PC-9 (cell line): ENCODE results near the gene PLEKHJ1. TPM values are rescaled to one million over a fixed set of nuclear protein-coding genes. Genes with fewer than 3 reads are reported as not detected.

Experiments used
- BruUV-seq: library from RNA; stranded (reverse); fragments of 400-500 nt; replicated peaks from 2 replicates; lab custom pipeline; 2021; lab: Mats Ljungman, UMichigan
- CTCF ChIA-PET: fragments of 300-600 bp; sonication (Branson Sonifier 250); formaldehyde crosslinking; loops from one replicate; lab custom pipeline; 2022; ENCODE audit warnings: antibody characterized with exemption; lab: Charles Lee
- POLR2A ChIA-PET: fragments of 300-600 bp; sonication (Branson Sonifier 250); formaldehyde crosslinking; loops from one replicate; lab custom pipeline; 2022; ENCODE audit warnings: antibody characterized with exemption; ENCODE audit not compliant: unreplicated experiment; lab: Charles Lee
- DNase-seq, 2 experiments: peaks; one replicate each; pipeline versions ENCODE4 v3.0.0 to v3.0.0-alpha.2; 2015 to 2022; ENCODE audit warnings: mixed read lengths in 1 of 2
- H2AFZ ChIP-seq: fragments of 200-600 bp; sonication (generic); 2 replicates; pipeline ENCODE4 v1.8.1; 2017; ENCODE audit warnings: antibody characterized with exemption
- H3F3A ChIP-seq: fragments of 200-600 bp; sonication (generic); 2 replicates; pipeline ENCODE4 v1.8.1; 2017; ENCODE audit warnings: antibody characterized with exemption, mild to moderate bottlenecking, low read depth; ENCODE audit not compliant: insufficient read depth
- H3K27ac ChIP-seq: fragments of 200-600 bp; sonication (generic); 2 replicates; pipeline ENCODE4 v1.6.1; 2016; ENCODE audit warnings: mixed run types
- H3K27me3 ChIP-seq: fragments of 200-600 bp; sonication (generic); 2 replicates; pipeline ENCODE4 v1.6.1; 2016; ENCODE audit warnings: low read depth, mixed run types; ENCODE audit not compliant: insufficient read depth
- H3K36me3 ChIP-seq: fragments of 200-600 bp; sonication (generic); 2 replicates; pipeline ENCODE4 v1.6.1; 2016; ENCODE audit warnings: low read depth, mixed run types
- H3K4me1 ChIP-seq: fragments of 200-600 bp; sonication (generic); replicated peaks from 2 replicates; pipeline ENCODE4 v1.6.1; 2016; ENCODE audit warnings: mixed run types; ENCODE audit not compliant: insufficient read depth
- H3K4me2 ChIP-seq: fragments of 200-600 bp; sonication (generic); 2 replicates; pipeline ENCODE4 v1.6.1; 2017; ENCODE audit warnings: mixed run types
- H3K4me3 ChIP-seq: fragments of 200-600 bp; sonication (generic); 2 replicates; pipeline ENCODE4 v1.6.1; 2016; ENCODE audit warnings: mixed run types
- H3K79me2 ChIP-seq: fragments of 200-600 bp; sonication (generic); 2 replicates; pipeline ENCODE4 v1.6.1; 2017; ENCODE audit warnings: low read depth, mixed run types
- H3K9me2 ChIP-seq: fragments of 200-600 bp; sonication (generic); 2 replicates; pipeline ENCODE4 v1.8.1; 2017; ENCODE audit warnings: mild to moderate bottlenecking; ENCODE audit not compliant: insufficient read depth
- H3K9me3 ChIP-seq: fragments of 200-600 bp; sonication (generic); 2 replicates; pipeline ENCODE4 v1.8.1; 2016; ENCODE audit warnings: low read depth; ENCODE audit not compliant: insufficient read depth
- H4K20me1 ChIP-seq: fragments of 200-600 bp; sonication (generic); 2 replicates; pipeline ENCODE4 v1.8.1; 2017; ENCODE audit not compliant: insufficient read depth
- EZH2 ChIP-seq: fragments of 200-600 bp; sonication (generic); IDR thresholded peaks from 2 replicates; pipeline ENCODE4 v1.8.0; 2017; ENCODE audit warnings: antibody characterized with exemption, low read depth
- intact Hi-C: fragments of 100-400 bp; cut with micrococcal nuclease; formaldehyde crosslinking; loops from one replicate; pipeline ENCODE4 v1.10.0; 2022; ENCODE audit not compliant: unreplicated experiment
- total RNA-seq: library from RNA; stranded (reverse); gene quantifications from 2 replicates; pipeline ENCODE4 v1.2.3, GENCODE V29; 2021
- TF ChIP-seq, protein P1 (sequence below): fragments of 200-600 bp; sonication (generic); conservative IDR thresholded peaks from 2 replicates; pipeline ENCODE4 v1.6.1; 2017; ENCODE audit warnings: mixed run types, antibody characterized with exemption, mild to moderate bottlenecking, moderate library complexity

The PLEKHJ1 gene
- total RNA-seq, 1 experiment from 2014 or later: 38.6 TPM

GRCh38 chr19:2215281-2215751 lies 20.8 kb downstream of the PLEKHJ1 start:
- H2AFZ ChIP-seq: no peak overlapping the region
- no peaks in the 10 kb centered on the region for H3K4me1 ChIP-seq
- no peaks in the 10 kb centered on the region for H3F3A ChIP-seq
- H3K79me2 ChIP-seq: no peaks in the 10 kb centered on the region
- H3K4me3 ChIP-seq: no peak overlapping the region
- H3K9me3 ChIP-seq: no peaks in the 10 kb centered on the region
- no peaks in the 10 kb centered on the region for H3K36me3 ChIP-seq
- CTCF ChIA-PET: no interaction called here
- BruUV-seq: no TSS peak
- POLR2A ChIA-PET: no interaction called here
- H3K9me2 ChIP-seq: no peaks in the 10 kb centered on the region
- no peaks in the 10 kb centered on the region for H4K20me1 ChIP-seq
- H3K27ac ChIP-seq: no peak overlapping the region
- intact Hi-C loops: no loop called here
- DNase-seq: no peak
- no peaks in the 10 kb centered on the region for H3K27me3 ChIP-seq
- TF ChIP-seq, protein P1, sequence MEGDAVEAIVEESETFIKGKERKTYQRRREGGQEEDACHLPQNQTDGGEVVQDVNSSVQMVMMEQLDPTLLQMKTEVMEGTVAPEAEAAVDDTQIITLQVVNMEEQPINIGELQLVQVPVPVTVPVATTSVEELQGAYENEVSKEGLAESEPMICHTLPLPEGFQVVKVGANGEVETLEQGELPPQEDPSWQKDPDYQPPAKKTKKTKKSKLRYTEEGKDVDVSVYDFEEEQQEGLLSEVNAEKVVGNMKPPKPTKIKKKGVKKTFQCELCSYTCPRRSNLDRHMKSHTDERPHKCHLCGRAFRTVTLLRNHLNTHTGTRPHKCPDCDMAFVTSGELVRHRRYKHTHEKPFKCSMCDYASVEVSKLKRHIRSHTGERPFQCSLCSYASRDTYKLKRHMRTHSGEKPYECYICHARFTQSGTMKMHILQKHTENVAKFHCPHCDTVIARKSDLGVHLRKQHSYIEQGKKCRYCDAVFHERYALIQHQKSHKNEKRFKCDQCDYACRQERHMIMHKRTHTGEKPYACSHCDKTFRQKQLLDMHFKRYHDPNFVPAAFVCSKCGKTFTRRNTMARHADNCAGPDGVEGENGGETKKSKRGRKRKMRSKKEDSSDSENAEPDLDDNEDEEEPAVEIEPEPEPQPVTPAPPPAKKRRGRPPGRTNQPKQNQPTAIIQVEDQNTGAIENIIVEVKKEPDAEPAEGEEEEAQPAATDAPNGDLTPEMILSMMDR: no peak
- TF ChIP-seq EZH2: no peak
- no peak overlapping the region for H3K4me2 ChIP-seq

- H2AFZ ChIP-seq: no peak overlapping the region
- H3K9me2 ChIP-seq: no peaks in the 10 kb centered on the region
- no peaks in the 10 kb centered on the region for H3F3A ChIP-seq
- no peak overlapping the region for H3K27ac ChIP-seq
- no peaks in the 10 kb centered on the region for H4K20me1 ChIP-seq
- no peak for DNase-seq
- H3K79me2 ChIP-seq: no peaks in the 10 kb centered on the region
- TF ChIP-seq, protein P1: no peak
- TF ChIP-seq EZH2: no peak
- H3K4me3 ChIP-seq: no peak overlapping the region
- ChIA-PET POLR2A (no interaction called here), CTCF (no interaction called here)
- no peak overlapping the region for H3K4me2 ChIP-seq
- H3K9me3 ChIP-seq: no peaks in the 10 kb centered on the region
- H3K36me3 ChIP-seq: no peaks in the 10 kb centered on the region
- intact Hi-C loops: no loop called here
- no peaks in the 10 kb centered on the region for H3K27me3 ChIP-seq
- H3K4me1 ChIP-seq: no peaks in the 10 kb centered on the region
- no TSS peak for BruUV-seq
Measured at GRCh38 chr19:2214251-2214650, 21.9 kb downstream of the PLEKHJ1 start.

DNA sequence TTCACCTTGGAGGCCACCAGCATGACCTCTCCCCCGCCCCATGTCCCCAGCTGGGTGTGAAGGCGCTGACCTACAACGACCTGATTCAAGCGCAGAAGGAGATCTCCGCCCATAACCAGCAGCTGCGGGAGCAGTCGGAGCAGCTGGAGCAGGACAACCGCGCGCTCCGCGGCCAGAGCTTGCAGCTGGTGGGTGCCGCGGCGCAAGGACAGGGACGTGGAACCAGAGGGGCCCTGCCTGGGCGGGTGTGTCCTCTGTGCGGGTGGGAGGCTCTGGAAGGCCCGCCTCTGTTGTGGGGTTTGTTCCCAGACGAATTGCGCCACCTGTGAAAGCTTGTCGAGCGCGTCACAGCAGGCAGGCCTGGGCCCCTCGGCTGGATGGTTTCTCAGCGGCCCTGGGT lies 22.3 kb downstream of the PLEKHJ1 start:
- H3K4me1 ChIP-seq: no peaks in the 10 kb centered on the region
- no peaks in the 10 kb centered on the region for H3K36me3 ChIP-seq
- TF ChIP-seq, protein P1: no peak
- TF ChIP-seq EZH2: no peak
- H3K27me3 ChIP-seq: no peaks in the 10 kb centered on the region
- POLR2A ChIA-PET: interaction anchor here (0.7 kb wide), 1 partner anchor 687 kb away, joined by 3 read pairs; the partner anchor contains the start of gene ZNF57
- no peaks in the 10 kb centered on the region for H3K9me2 ChIP-seq
- intact Hi-C loops: loop anchor here (2.0 kb wide), 1 partner anchor 57 kb away; no protein-coding TSS in a partner anchor
- BruUV-seq: no TSS peak
- H3K27ac ChIP-seq: no peak overlapping the region
- DNase-seq: no peak
- H3F3A ChIP-seq: no peaks in the 10 kb centered on the region
- H2AFZ ChIP-seq: no peak overlapping the region
- H3K4me3 ChIP-seq: no peak overlapping the region
- no peak overlapping the region for H3K4me2 ChIP-seq
- CTCF ChIA-PET: no interaction called here
- H3K9me3 ChIP-seq: no peaks in the 10 kb centered on the region
- H4K20me1 ChIP-seq: no peaks in the 10 kb centered on the region
- H3K79me2 ChIP-seq: no peaks in the 10 kb centered on the region
